Suprapubic skin (tissue), 4 donors: Measurements from ENCODE around the gene TNFRSF19. TPM values are rescaled to one million over a fixed set of nuclear protein-coding genes. Genes with fewer than 3 reads are reported as not detected.
"Not testable (repeated sequence)": the region's sequence is repeated elsewhere in the genome, so short reads cannot be mapped to it uniquely, and the experiment has no call there.

Source experiments
- DNase-seq, 2 donors: peaks; one replicate each; pipeline ENCODE4 v3.0.0-alpha.2; 2019; ENCODE audit warnings: low spot score in 2 of 2
- H3K27ac ChIP-seq: fragments of 200-600 bp; sonication (generic); one replicate; pipeline ENCODE4 v1.5.1; 2019
- H3K27me3 ChIP-seq: fragments of 200-600 bp; sonication (generic); one replicate; pipeline ENCODE4 v1.5.1; 2019
- H3K36me3 ChIP-seq: fragments of 200-600 bp; sonication (generic); one replicate; pipeline ENCODE4 v1.5.1; 2019
- H3K4me1 ChIP-seq: fragments of 200-600 bp; sonication (generic); one replicate; pipeline ENCODE4 v1.5.1; 2019
- H3K4me3 ChIP-seq: fragments of 200-600 bp; sonication (generic); one replicate; pipeline ENCODE4 v1.5.1; 2019; ENCODE audit warnings: mild to moderate bottlenecking
- H3K9me3 ChIP-seq: fragments of 200-600 bp; sonication (generic); one replicate; pipeline ENCODE4 v1.5.1; 2019
- CTCF ChIP-seq, 2 donors: fragments of 200-600 bp in 1 of 2; fragments of 450-650 bp in 1 of 2; sonication (generic) in 1 of 2; IDR thresholded peaks; one replicate each; pipeline ENCODE4 v1.5.1; 2016 to 2019; ENCODE audit warnings: antibody characterized with exemption in 2 of 2, mild to moderate bottlenecking in 1 of 2, moderate library complexity in 1 of 2
- EP300 ChIP-seq: sonication (generic); formaldehyde crosslinking; IDR thresholded peaks from one replicate; pipeline ENCODE4 v1.6.1; 2017; ENCODE audit warnings: antibody characterized with exemption
- POLR2A ChIP-seq, 2 donors: fragments of 450-650 bp; IDR thresholded peaks; one replicate each; pipeline ENCODE4 v1.6.1; 2017; ENCODE audit warnings: antibody characterized with exemption in 2 of 2, mild to moderate bottlenecking in 2 of 2, moderate library complexity in 2 of 2
- POLR2AphosphoS5 ChIP-seq, 3 donors: sonication (generic); formaldehyde crosslinking; IDR thresholded peaks; one replicate each; pipeline ENCODE4 v1.6.1; 2017; ENCODE audit warnings: antibody characterized with exemption in 3 of 3
- WGBS: methylation state at CpG from one replicate; pipeline ENCODE4 v1.1.5; 2018; 5-methylcytosine and 5-hydroxymethylcytosine counted together
- total RNA-seq, 4 donors: library from RNA; depleted of rRNA; stranded (reverse); fragments of >200 nt; gene quantifications; one replicate each; pipeline ENCODE4 v1.1.0, GENCODE V29; 2016

TNFRSF19 gene
- total RNA-seq, 4 donors from 2014 or later = 74.6 to 100 (median 78.5) TPM

GRCh38 chr13:23674795-23675640 is 104.8 kb downstream of the TNFRSF19 start:
- 92% methylated on average over 5 of the region's 5 CpGs for WGBS
- TF ChIP-seq POLR2AphosphoS5 (IDR thresholded peaks at IDR 0.05) = no peak
- TF ChIP-seq CTCF (IDR thresholded peaks at IDR 0.05) = no peak
- no peak for TF ChIP-seq EP300
- no peak for TF ChIP-seq POLR2A (IDR thresholded peaks at IDR 0.05)
- Histone ChIP-seq H3K27ac (no peak overlapping the region), H3K36me3 (peaks cover 7% of the 10 kb centered on the region), H3K9me3 (no peaks in the 10 kb centered on the region), H3K27me3 (no peaks in the 10 kb centered on the region), H3K4me3 (no peak overlapping the region), H3K4me1 (no peaks in the 10 kb centered on the region)
- no peak for DNase-seq

DNA sequence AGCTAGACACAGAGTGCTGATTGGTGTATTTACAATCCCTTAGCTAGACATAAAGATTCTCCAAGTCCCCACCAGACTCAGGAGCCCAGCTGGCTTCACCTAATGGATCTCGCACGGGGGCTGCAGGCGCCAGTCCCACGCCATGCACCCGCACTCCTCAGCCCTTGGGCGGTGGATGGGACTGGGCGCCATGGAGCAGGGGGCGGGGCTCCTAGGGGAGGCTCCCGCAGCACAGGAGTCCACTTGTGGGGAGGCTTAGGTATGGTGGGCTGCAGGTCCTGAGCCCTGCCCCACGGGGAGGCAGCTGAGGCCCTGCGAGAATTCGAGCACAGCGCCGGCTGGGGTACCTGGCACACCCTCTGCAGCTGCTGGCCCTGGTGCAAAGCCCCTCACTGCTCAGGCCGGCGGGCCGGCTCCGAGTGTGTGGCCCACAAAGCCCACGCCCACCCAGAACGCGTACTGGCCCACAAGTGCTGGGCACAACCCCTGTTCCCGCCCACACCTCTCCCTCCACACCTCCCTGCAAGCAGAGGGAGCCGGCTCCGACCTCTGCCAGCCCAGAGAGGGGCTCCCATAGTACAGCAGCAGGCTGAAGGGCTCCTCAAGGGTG is 107.6 kb downstream of the TNFRSF19 start:
- not testable (repeated sequence) for H3K9me3 ChIP-seq, H3K27me3 ChIP-seq, H3K27ac ChIP-seq, H3K4me1 ChIP-seq, H3K4me3 ChIP-seq, DNase-seq, H3K36me3 ChIP-seq
- 93% methylated on average over 8 of the region's 24 CpGs for WGBS

DNA sequence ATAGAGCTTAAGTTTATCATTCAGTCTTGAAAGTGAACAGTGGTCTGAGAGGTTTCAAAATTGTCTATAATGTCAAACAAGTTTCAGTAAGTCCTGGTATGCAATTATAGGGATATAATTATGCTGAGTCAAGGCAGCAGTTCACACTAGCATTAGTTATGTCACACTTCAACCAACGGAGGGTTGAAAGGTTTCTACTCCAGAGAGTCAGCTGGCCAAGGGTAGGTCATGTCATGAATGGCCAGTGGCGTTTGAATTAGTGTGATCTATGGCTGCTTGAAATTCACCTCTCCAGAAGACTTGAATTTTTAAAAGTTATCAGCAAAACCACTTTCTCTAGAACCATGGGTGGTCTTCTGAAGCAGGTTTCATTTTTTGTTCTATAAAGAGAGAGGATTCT is 108.6 kb downstream of the TNFRSF19 start:
- H3K4me1 ChIP-seq = no peaks in the 10 kb centered on the region
- no peaks in the 10 kb centered on the region for H3K9me3 ChIP-seq
- no peak overlapping the region for H3K4me3 ChIP-seq
- no peaks in the 10 kb centered on the region for H3K27me3 ChIP-seq
- 51% methylated on average over 2 of the region's 2 CpGs for whole genome bisulfite sequencing
- no peak for TF ChIP-seq POLR2A (IDR thresholded peaks at IDR 0.05)
- TF ChIP-seq CTCF (IDR thresholded peaks at IDR 0.05) = no peak
- no peak for TF ChIP-seq EP300
- TF ChIP-seq POLR2AphosphoS5 (IDR thresholded peaks at IDR 0.05) = no peak
- no peak for DNase-seq
- no peak overlapping the region for H3K27ac ChIP-seq
- H3K36me3 ChIP-seq = no peaks in the 10 kb centered on the region

- 49% methylated on average over 2 of the region's 2 CpGs for WGBS
- Histone ChIP-seq H3K4me1 (no peaks in the 10 kb centered on the region), H3K27ac (no peak overlapping the region), H3K27me3 (no peaks in the 10 kb centered on the region), H3K36me3 (no peaks in the 10 kb centered on the region), H3K9me3 (no peaks in the 10 kb centered on the region), H3K4me3 (no peak overlapping the region)
- DNase-seq = no peak
- TF ChIP-seq POLR2A (IDR thresholded peaks at IDR 0.05) (no peak), CTCF (IDR thresholded peaks at IDR 0.05) (no peak), POLR2AphosphoS5 (IDR thresholded peaks at IDR 0.05) (no peak), EP300 (no peak)
These were observed 109.0 kb downstream of the TNFRSF19 start for GRCh38 chr13:23679220-23679619.

- no peaks in the 10 kb centered on the region for H3K36me3 ChIP-seq
- H3K9me3 ChIP-seq = no peaks in the 10 kb centered on the region
- no peaks in the 10 kb centered on the region for H3K4me1 ChIP-seq
- DNase-seq = no peak
- no peaks in the 10 kb centered on the region for H3K27me3 ChIP-seq
- no peak overlapping the region for H3K4me3 ChIP-seq
- TF ChIP-seq EP300 (no peak), CTCF (IDR thresholded peaks at IDR 0.05) (no peak), POLR2A (IDR thresholded peaks at IDR 0.05) (no peak), POLR2AphosphoS5 (IDR thresholded peaks at IDR 0.05) (no peak)
- H3K27ac ChIP-seq = no peak overlapping the region
- WGBS = 80% methylated on average over 8 of the region's 10 CpGs
These were observed 110.8 kb downstream of the TNFRSF19 start for GRCh38 chr13:23680845-23681669.
